ENCODE data around the gene AHCYL2. TPM values are rescaled to one million over a fixed set of nuclear protein-coding genes. Genes with fewer than 3 reads are reported as not detected.

Gene AHCYL2
- total RNA-seq, 4 donors from 2014 or later, result 93.7 to 635 (median 551) TPM

GRCh38 chr7:129389829-129390228 lies 165.0 kb downstream of the AHCYL2 start:
- WGBS, 2 donors (ENCODE audit: low coverage in 1 of 2), result 66 to 67% methylated on average over 1 of the region's 1 CpG
- Histone ChIP-seq H3K27me3 (no peaks in the 10 kb centered on the region), H3K27ac (no peak overlapping the region), H3K9me3 (no peaks in the 10 kb centered on the region), H3K4me1 (no peaks in the 10 kb centered on the region), H3K36me3 (peaks cover 0 to 24% (median 11%) of the 10 kb centered on the region in 4 donors), H3K4me3 (no peak overlapping the region)
- no peak for DNase-seq
- intact Hi-C loops (cut with DNase I; ENCODE audit: low total_unique reads) (no loop called here), in situ Hi-C loops (cut with MboI; ENCODE audit: low pct_ligation_motif_present in 1 of 4, low pct_unique_long_range_greater_than_20kb in 1 of 4, low sequenced_read_pairs in 3 of 4) (no loop called here)
- TF ChIP-seq EP300 (IDR thresholded peaks at IDR 0.05; ENCODE audit: low read depth) (no peak), POLR2A (IDR thresholded peaks at IDR 0.05) (no peak), POLR2AphosphoS5 (IDR thresholded peaks at IDR 0.05) (no peak)
- TF ChIP-seq, protein P1, sequence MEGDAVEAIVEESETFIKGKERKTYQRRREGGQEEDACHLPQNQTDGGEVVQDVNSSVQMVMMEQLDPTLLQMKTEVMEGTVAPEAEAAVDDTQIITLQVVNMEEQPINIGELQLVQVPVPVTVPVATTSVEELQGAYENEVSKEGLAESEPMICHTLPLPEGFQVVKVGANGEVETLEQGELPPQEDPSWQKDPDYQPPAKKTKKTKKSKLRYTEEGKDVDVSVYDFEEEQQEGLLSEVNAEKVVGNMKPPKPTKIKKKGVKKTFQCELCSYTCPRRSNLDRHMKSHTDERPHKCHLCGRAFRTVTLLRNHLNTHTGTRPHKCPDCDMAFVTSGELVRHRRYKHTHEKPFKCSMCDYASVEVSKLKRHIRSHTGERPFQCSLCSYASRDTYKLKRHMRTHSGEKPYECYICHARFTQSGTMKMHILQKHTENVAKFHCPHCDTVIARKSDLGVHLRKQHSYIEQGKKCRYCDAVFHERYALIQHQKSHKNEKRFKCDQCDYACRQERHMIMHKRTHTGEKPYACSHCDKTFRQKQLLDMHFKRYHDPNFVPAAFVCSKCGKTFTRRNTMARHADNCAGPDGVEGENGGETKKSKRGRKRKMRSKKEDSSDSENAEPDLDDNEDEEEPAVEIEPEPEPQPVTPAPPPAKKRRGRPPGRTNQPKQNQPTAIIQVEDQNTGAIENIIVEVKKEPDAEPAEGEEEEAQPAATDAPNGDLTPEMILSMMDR (IDR thresholded peaks at IDR 0.05), result no peak

- intact Hi-C loops (cut with DNase I; ENCODE audit: low total_unique reads) (no loop called here), in situ Hi-C loops (cut with MboI; ENCODE audit: low pct_ligation_motif_present in 1 of 4, low pct_unique_long_range_greater_than_20kb in 1 of 4, low sequenced_read_pairs in 3 of 4) (no loop called here)
- DNase-seq, result no peak
- no peak overlapping the region for H3K4me3 ChIP-seq
- no peaks in the 10 kb centered on the region for H3K27me3 ChIP-seq
- H3K36me3 ChIP-seq, result peaks cover 0 to 24% (median 9%) of the 10 kb centered on the region in 4 donors
- no peak overlapping the region for H3K27ac ChIP-seq
- no peaks in the 10 kb centered on the region for H3K9me3 ChIP-seq
- TF ChIP-seq POLR2AphosphoS5 (IDR thresholded peaks at IDR 0.05) (no peak), POLR2A (IDR thresholded peaks at IDR 0.05) (no peak), EP300 (IDR thresholded peaks at IDR 0.05; ENCODE audit: low read depth) (no peak)
- TF ChIP-seq, protein P1 (IDR thresholded peaks at IDR 0.05), result no peak
- no peaks in the 10 kb centered on the region for H3K4me1 ChIP-seq
Observed at GRCh38 chr7:129390314-129390713, 165.5 kb downstream of the AHCYL2 start.

DNA sequence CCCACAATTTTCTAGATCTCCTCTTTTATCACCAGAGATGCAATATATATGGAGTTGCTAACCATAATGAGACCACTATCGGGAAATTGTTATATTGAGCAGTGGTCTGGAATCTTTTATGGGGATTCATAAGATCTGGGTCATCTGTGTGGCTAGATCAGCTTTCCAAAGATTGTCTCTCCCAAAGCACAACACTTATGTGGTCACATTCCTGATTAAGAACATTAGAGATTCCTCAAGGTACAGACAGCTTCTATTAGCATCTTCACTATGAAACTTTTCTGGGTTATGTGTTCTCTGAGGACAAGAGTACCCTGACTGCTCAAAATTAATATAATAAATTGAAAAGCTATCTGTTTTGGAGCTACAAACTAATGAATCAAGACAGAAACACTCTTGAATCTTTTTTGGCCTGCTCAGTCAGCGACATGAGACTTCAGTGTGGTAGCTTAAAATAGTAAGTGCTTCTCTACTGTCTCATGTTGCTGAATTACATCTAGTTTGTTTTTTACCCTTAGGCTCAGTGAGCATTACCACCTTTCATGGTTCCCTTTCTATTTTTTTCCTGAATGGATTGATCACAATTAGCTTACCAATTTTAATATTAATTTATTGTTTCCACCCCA lies 166.8 kb downstream of the AHCYL2 start:
- intact Hi-C loops (cut with DNase I; ENCODE audit: low total_unique reads) (no loop called here), in situ Hi-C loops (cut with MboI; ENCODE audit: low pct_ligation_motif_present in 1 of 4, low pct_unique_long_range_greater_than_20kb in 1 of 4, low sequenced_read_pairs in 3 of 4) (no loop called here)
- no peak overlapping the region for H3K27ac ChIP-seq
- TF ChIP-seq, protein P1 (IDR thresholded peaks at IDR 0.05), result no peak
- TF ChIP-seq POLR2A (IDR thresholded peaks at IDR 0.05), result no peak
- no peak for TF ChIP-seq POLR2AphosphoS5 (IDR thresholded peaks at IDR 0.05)
- no peak for TF ChIP-seq EP300 (IDR thresholded peaks at IDR 0.05; ENCODE audit: low read depth)
- no peak overlapping the region for H3K4me3 ChIP-seq
- peaks cover 0 to 33% (median 9%) of the 10 kb centered on the region in 4 donors for H3K36me3 ChIP-seq
- no peaks in the 10 kb centered on the region for H3K4me1 ChIP-seq
- no peaks in the 10 kb centered on the region for H3K27me3 ChIP-seq
- H3K9me3 ChIP-seq, result no peaks in the 10 kb centered on the region
- 86 to 100% methylated on average over 1 to 2 of the region's 2 CpGs for WGBS, 2 donors (ENCODE audit: low coverage in 1 of 2)
- DNase-seq, result no peak

GRCh38 chr7:129393255-129393654 lies 168.4 kb downstream of the AHCYL2 start:
- DNase-seq, result no peak

More at GRCh38 chr7:129393255-129393654, 168.4 kb downstream of the AHCYL2 start:
- H3K27ac ChIP-seq, result no peak overlapping the region
- WGBS, 2 donors (ENCODE audit: low coverage in 1 of 2), result 96% methylated on average over 2 of the region's 2 CpGs; no CpG with 5 or more reads in 1 of the 2 donors
- TF ChIP-seq, protein P1 (IDR thresholded peaks at IDR 0.05), result no peak
- no peak for TF ChIP-seq POLR2AphosphoS5 (IDR thresholded peaks at IDR 0.05)
- no peak for TF ChIP-seq EP300 (IDR thresholded peaks at IDR 0.05; ENCODE audit: low read depth)
- TF ChIP-seq POLR2A (IDR thresholded peaks at IDR 0.05), result no peak
- no peak overlapping the region for H3K4me3 ChIP-seq
- in situ Hi-C loops (cut with MboI; ENCODE audit: low pct_ligation_motif_present in 1 of 4, low pct_unique_long_range_greater_than_20kb in 1 of 4, low sequenced_read_pairs in 3 of 4) (no loop called here), intact Hi-C loops (cut with DNase I; ENCODE audit: low total_unique reads) (no loop called here)
- no peaks in the 10 kb centered on the region for H3K27me3 ChIP-seq
- peaks cover 0 to 48% (median 15%) of the 10 kb centered on the region in 4 donors for H3K36me3 ChIP-seq
- no peaks in the 10 kb centered on the region for H3K9me3 ChIP-seq
- H3K4me1 ChIP-seq, result no peaks in the 10 kb centered on the region
